ENCODE data around the gene LINS1. TPM values are rescaled to one million over a fixed set of nuclear protein-coding genes. Genes with fewer than 3 reads are reported as not detected.

The LINS1 gene
- total RNA-seq, 2 experiments from 2014 or later = 38.9 to 39.6 TPM

- ATAC-seq (ENCODE audit: poor library complexity) = no peak
- TF ChIP-seq CTCF (IDR thresholded peaks at IDR 0.05) = no peak
- ChIA-PET CTCF (no interaction called here), POLR2A (no interaction called here)
- no peak for DNase-seq
- no peak overlapping the region for H3K27ac ChIP-seq (ENCODE audit: low read depth in 1 of 2, low read length in 2 of 2)
- H3K4me1 ChIP-seq (ENCODE audit: insufficient read depth, low read length) = no peaks in the 10 kb centered on the region
- H3K36me3 Mint-ChIP-seq (ENCODE audit: low read depth) = peaks cover 9% of the 10 kb centered on the region
- no peaks in the 10 kb centered on the region for H3K36me3 ChIP-seq (ENCODE audit: insufficient read depth, low read length)
- peaks cover 11% of the 10 kb centered on the region for H3K4me1 Mint-ChIP-seq (ENCODE audit: low read depth)
- intact Hi-C loops (cut with DNase I, micrococcal nuclease) = no loop called here
- no peaks in the 10 kb centered on the region for H3K27me3 Mint-ChIP-seq
- H3K27ac Mint-ChIP-seq = no peak overlapping the region
- H3K27me3 ChIP-seq (ENCODE audit: control insufficient read depth in 1 of 2, insufficient read depth in 2 of 2, low read length in 2 of 2) = no peaks in the 10 kb centered on the region
- no peak overlapping the region for H3K4me3 ChIP-seq (ENCODE audit: low read length)
- H3K9me3 Mint-ChIP-seq = no peaks in the 10 kb centered on the region
- no peak overlapping the region for H3K4me3 Mint-ChIP-seq
- H3K9me3 ChIP-seq (ENCODE audit: control insufficient read depth in 1 of 2, insufficient read depth in 1 of 2, low read length in 2 of 2) = no peaks in the 10 kb centered on the region
Observed at GRCh38 chr15:100531823-100532327, 70.1 kb downstream of the LINS1 start.

GRCh38 chr15:100531204-100531603 is 70.8 kb downstream of the LINS1 start:
- no peaks in the 10 kb centered on the region for H3K9me3 ChIP-seq (ENCODE audit: control insufficient read depth in 1 of 2, insufficient read depth in 1 of 2, low read length in 2 of 2)
- H3K27ac ChIP-seq (ENCODE audit: low read depth in 1 of 2, low read length in 2 of 2) = no peak overlapping the region
- ATAC-seq (ENCODE audit: poor library complexity) = no peak
- Mint-ChIP-seq H3K36me3 (ENCODE audit: low read depth) (peaks cover 7% of the 10 kb centered on the region), H3K4me1 (ENCODE audit: low read depth) (peaks cover 11% of the 10 kb centered on the region), H3K27ac (no peak overlapping the region), H3K27me3 (no peaks in the 10 kb centered on the region), H3K9me3 (no peaks in the 10 kb centered on the region), H3K4me3 (no peak overlapping the region)
- H3K27me3 ChIP-seq (ENCODE audit: control insufficient read depth in 1 of 2, insufficient read depth in 2 of 2, low read length in 2 of 2) = no peaks in the 10 kb centered on the region
- POLR2A ChIA-PET = no interaction called here
- no peak overlapping the region for H3K4me3 ChIP-seq (ENCODE audit: low read length)
- DNase-seq = no peak
- no peaks in the 10 kb centered on the region for H3K36me3 ChIP-seq (ENCODE audit: insufficient read depth, low read length)
- no peak for TF ChIP-seq CTCF (IDR thresholded peaks at IDR 0.05)
- H3K4me1 ChIP-seq (ENCODE audit: insufficient read depth, low read length) = no peaks in the 10 kb centered on the region
- intact Hi-C loops (cut with DNase I, micrococcal nuclease) = no loop called here
- CTCF ChIA-PET = no interaction called here

- H3K4me3 Mint-ChIP-seq = no peak overlapping the region
- H3K4me1 Mint-ChIP-seq (ENCODE audit: low read depth) = peaks cover 11% of the 10 kb centered on the region
- no peaks in the 10 kb centered on the region for H3K9me3 Mint-ChIP-seq
- peak overlapping the region; percentile 0 for H3K27ac Mint-ChIP-seq
- POLR2A ChIA-PET = no interaction called here
- no peaks in the 10 kb centered on the region for H3K4me1 ChIP-seq (ENCODE audit: insufficient read depth, low read length)
- CTCF ChIA-PET = no interaction called here
- DNase-seq (peak in 1 of 14 experiments; percentile 37), ATAC-seq (ENCODE audit: poor library complexity) (no peak)
- H3K27ac ChIP-seq (ENCODE audit: low read depth in 1 of 2, low read length in 2 of 2) = no peak overlapping the region
- H3K4me3 ChIP-seq (ENCODE audit: low read length) = no peak overlapping the region
- no peaks in the 10 kb centered on the region for H3K27me3 Mint-ChIP-seq
- H3K36me3 Mint-ChIP-seq (ENCODE audit: low read depth) = peaks cover 7% of the 10 kb centered on the region
- no peaks in the 10 kb centered on the region for H3K36me3 ChIP-seq (ENCODE audit: insufficient read depth, low read length)
- TF ChIP-seq CTCF (IDR thresholded peaks at IDR 0.05) = no peak
- intact Hi-C loops (cut with DNase I, micrococcal nuclease) = no loop called here
- H3K27me3 ChIP-seq (ENCODE audit: control insufficient read depth in 1 of 2, insufficient read depth in 2 of 2, low read length in 2 of 2) = no peaks in the 10 kb centered on the region
- no peaks in the 10 kb centered on the region for H3K9me3 ChIP-seq (ENCODE audit: control insufficient read depth in 1 of 2, insufficient read depth in 1 of 2, low read length in 2 of 2)
Observed at GRCh38 chr15:100529556-100529955, 72.4 kb downstream of the LINS1 start.
